Brain pericyte (primary cell): ENCODE measurements around the gene TAOK3.
A peak's percentile ranks its signal among the peaks of the same experiment; 100 is the strongest.
"Not testable (repeated sequence)": the region's sequence is repeated elsewhere in the genome, so short reads cannot be mapped to it uniquely, and the experiment has no call there.

ENCODE experiments used
- DNase-seq: peaks from one replicate; pipeline ENCODE4 v3.0.0-alpha.2; 2012; ENCODE audit warnings: low read depth, low spot score

TAOK3 gene

GRCh38 chr12:118372541-118373495 lies at the start of gene TAOK3:
Gene TAOK3 (minus strand): TSS chr12:118372907. CDS start chr12:118255567, 117,340 bp downstream.
- peak; percentile 87 for DNase-seq

- DNase-seq, result no peak
Observed at GRCh38 chr12:118420673-118421072, 48.0 kb upstream of the TAOK3 start.

GRCh38 chr12:118418385-118419057 lies 45.8 kb upstream of the TAOK3 start:
- no peak for DNase-seq

GRCh38 chr12:118417942-118418341 lies 45.2 kb upstream of the TAOK3 start:
- no peak for DNase-seq

GRCh38 chr12:118409834-118410233 lies 37.1 kb upstream of the TAOK3 start:
- DNase-seq, result no peak

DNA sequence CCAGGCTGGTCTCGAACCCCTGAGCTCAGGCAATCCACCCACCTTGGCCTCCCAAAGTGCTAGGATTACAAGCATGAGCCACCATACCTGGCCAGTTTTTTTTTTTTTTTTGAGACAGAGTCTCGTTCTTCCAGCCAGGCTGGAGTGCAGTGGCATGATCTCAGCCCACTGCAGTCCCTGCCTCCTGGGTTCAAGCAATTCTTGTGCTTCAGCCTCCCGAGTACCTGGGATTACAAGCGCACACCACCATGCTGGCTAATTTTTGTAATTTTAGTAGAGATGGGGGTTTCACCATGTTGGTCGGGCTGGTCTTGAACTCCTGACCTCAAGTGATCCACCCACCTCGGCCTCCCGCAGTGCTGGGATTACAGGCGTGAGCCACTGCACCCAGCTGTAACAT lies 35.5 kb upstream of the TAOK3 start:
- DNase-seq, result not testable (repeated sequence)

GRCh38 chr12:118404876-118405521 lies 32.3 kb upstream of the TAOK3 start:
- no peak for DNase-seq

GRCh38 chr12:118402251-118402650 lies 29.5 kb upstream of the TAOK3 start:
- DNase-seq, result no peak

GRCh38 chr12:118398940-118399339 lies 26.2 kb upstream of the TAOK3 start:
- no peak for DNase-seq

DNA sequence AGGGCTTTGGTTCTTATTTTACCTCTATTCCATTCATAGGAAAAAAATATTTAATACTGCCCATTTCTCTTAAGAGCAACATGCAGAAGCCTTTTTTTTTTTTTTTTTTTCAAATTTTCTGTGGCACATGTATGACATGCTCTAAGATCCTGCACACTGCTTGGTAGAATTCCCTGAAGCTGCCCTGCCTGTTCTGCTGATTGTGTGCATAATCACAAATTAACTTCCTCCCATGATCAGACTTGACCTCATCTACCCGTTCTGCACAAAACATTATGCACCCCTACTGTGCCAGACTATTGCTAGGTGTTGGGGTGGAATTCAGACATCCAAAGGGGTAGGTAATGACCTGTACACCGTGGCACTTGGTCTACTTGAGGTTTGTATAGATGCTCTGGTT lies 25.8 kb upstream of the TAOK3 start:
- no peak for DNase-seq

GRCh38 chr12:118397708-118398440 lies 25.2 kb upstream of the TAOK3 start:
- DNase-seq, result no peak

- no peak for DNase-seq
Observed at GRCh38 chr12:118391836-118392235, 19.1 kb upstream of the TAOK3 start.

- no peak for DNase-seq
Observed at GRCh38 chr12:118391424-118391823, 18.7 kb upstream of the TAOK3 start.

DNA sequence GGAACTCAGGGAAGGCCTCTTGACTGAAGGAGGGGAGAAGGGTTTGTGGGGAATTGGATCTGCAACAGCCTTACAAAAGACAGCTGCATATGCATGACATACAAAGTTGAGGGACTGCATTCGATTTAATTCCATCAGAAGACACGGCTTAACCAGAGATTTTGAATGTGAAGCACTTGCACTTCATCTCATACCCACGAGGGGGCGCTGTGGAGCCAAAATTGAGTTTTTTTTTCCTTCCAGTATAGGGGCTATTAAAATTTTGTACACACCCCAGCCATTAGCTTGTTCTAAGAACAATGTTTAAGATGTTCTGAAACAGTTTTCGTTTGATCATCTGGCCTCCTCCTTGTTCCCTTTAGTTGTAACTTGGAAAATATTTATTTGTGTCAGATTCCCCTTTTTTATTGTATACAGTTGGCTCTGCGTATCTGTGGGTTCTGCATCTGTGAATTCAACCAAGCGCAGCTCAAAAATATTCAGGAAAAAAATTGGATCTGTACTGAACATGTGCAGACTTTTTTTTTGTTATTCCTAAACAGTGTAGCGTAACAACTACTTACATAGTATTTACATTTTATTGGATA lies 5.3 kb upstream of the TAOK3 start:
- no peak for DNase-seq

DNA sequence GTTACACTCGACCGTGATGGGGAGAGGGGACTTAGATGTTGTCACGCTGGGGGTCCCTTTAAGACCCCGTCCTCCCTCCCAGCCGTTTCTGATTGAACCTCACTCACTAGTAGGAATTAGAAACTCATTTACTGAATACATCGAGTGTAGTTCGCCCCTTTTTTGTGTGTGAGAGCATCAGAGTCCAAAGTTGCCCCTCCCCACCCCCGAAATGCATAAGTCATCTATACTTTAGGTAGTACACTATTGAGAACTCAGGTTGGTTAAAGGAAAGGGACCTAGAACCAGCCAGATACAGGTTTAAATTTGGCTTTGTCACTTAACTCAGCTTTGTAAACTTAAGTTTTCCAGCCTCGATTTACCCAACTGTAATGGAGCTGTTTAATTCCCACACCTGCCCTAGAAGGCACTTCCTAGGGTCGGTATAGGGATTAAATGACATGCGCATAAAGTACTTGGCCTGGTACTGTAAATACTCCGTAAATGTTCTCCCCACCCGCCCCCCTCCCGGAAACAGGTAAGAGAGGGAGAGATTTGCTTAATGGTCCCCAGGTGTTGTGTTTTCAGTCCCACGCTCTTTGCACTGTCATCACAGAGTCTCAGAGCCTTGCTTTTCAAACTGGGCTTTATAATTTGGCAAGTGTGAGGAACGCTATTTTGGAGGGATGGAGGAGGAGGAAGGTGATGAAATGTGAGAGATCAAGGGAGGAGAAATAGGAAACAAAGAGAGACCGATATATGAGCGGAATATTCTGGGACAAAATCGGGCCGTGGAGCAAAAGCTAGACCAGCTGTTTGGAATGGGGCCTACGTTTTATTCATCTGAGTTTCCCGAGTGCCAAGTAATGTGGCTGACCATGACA lies 4.5 kb upstream of the TAOK3 start:
- no peak for DNase-seq

DNA sequence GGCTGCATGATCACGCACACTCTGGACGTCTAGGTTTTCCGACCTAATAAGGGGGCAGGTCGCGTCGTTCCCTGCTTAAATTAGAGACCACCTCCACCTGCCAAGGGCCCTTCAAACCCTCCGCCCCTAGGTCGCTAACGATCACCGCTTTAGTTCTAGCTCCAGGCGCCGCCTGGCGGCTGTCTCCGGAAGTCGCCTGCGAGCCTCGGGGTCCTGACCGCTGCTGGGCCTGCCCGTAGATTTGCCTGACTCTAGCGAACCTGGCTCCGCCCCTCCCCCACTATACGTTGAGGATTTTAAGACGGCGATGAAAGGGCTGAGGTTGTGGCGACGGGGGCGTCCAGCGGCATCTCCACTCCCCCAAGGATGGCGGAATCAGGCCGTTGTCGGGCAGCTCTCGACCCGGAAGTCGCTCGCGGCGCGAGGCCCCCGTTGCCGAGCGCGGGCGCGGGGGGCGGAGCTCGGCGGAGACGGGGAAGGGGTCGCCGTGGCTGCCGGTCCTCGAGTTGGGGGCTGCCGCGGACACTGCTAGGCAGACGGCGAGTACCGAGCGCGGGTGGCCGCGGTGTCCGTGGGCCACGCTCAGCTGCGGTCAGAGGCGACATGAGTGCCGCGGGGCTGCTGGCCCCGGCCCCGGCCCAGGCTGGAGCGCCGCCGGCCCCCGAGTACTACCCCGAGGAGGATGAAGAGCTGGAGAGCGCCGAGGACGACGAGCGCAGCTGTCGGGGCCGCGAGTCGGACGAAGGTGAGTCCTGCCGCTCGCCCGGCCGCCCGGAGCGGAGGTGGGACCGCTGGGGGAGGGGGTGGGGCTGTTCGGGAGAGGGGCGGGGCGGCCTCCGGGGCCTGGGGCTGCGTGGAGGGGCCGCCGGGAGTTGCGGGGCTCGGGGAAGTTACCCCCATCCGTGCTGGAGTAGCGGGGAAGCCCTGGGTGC lies 3.6 kb upstream of the TAOK3 start, which contains the start of gene SUDS3:
Gene SUDS3, plus strand, starts transcription at position 467 of the 932 bp plus-strand sequence. Its CDS starts 137 bp downstream, at position 604.
- DNase-seq, result peak; percentile 63

- no peak for DNase-seq
Observed at GRCh38 chr12:118375348-118375747, 2.6 kb upstream of the TAOK3 start.

DNA sequence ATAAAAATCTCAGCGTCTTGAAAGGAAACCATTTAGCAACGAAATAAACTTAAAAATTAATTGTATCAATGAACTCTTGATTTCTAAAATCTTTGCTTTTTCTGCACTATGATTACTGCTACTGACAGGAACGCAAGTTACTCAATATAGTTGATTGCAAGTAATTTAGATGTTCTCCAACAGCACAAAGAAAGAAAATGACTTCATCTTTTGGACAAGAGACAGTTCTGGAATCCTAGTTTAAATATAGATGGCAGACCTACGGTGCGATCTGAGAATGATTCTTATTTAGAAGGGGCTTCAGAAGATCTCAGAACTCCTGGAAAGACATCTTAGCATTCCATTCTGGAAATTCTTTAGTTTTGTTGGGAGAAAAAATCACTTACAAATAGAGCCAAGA lies 2.2 kb upstream of the TAOK3 start:
- DNase-seq, result no peak

GRCh38 chr12:118374126-118374725 lies 1.5 kb upstream of the TAOK3 start:
- DNase-seq, result no peak
